GM12801 (cell line): ENCODE results near the gene TPRA1.

ENCODE experiments used
- CTCF ChIP-seq: IDR thresholded peaks from one replicate; pipeline ENCODE4 v1.5.1; 2011; ENCODE audit warnings: control low read depth; ENCODE audit not compliant: insufficient read length; ENCODE audit errors: extremely low read depth

Gene TPRA1

DNA sequence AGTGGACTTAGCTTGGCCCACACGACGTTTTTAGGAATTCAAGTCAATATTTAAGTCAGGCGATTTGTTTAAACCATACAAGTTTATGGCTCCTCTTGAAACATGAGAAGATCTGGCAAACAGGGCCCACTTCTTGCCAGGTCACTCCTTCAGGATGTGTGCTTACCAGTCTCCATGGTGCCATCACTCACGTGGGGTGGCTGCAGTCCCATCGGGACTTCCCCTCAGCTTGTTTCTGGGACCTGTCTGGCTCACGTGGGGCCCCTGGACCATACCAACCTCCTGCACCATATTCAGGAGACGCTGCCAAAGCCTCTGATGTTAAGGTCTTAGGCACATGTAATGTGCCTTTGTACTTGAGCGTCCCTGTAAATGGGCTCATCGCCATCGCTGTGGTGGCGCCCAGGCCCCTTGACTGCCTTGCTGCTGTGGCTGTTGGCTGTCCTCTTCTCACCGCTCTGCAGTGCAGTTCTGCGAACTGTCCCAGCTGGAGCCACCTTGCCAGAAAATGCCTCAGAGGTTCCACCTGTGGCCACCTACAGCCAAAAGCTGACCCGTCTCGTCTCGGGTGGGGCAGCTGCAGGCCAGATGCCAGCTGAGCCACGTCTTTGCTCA, 16.6 kb upstream of the TPRA1 start:
- TF ChIP-seq CTCF = no peak

- TF ChIP-seq CTCF = no peak
Measured at GRCh38 chr3:127606086-127606805, 15.7 kb upstream of the TPRA1 start.

DNA sequence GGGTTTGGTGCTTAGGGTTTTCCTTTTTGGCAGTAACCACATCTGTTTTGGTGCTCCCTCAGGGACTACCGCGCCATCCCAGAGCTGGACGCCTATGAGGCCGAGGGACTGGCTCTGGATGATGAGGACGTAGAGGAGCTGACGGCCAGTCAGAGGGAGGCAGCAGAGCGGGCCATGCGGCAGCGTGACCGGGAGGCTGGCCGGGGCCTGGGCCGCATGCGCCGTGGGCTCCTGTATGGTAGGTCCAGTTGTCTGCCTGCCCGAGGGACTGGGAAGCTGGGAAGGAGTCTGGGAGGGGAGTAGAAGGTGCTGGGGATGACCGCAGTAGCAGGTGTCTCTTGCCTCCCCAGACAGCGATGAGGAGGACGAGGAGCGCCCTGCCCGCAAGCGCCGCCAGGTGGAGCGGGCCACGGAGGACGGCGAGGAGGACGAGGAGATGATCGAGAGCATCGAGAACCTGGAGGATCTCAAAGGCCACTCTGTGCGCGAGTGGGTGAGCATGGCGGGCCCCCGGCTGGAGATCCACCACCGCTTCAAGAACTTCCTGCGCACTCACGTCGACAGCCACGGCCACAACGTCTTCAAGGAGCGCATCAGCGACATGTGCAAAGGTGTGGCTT, 14.1 kb upstream of the TPRA1 start:
- TF ChIP-seq CTCF = no peak

GRCh38 chr3:127604035-127604434, 13.5 kb upstream of the TPRA1 start:
- no peak for TF ChIP-seq CTCF

- TF ChIP-seq CTCF = no peak
Measured at GRCh38 chr3:127600749-127601456, 10.4 kb upstream of the TPRA1 start.

- no peak for TF ChIP-seq CTCF
Measured at GRCh38 chr3:127598841-127599570, 8.5 kb upstream of the TPRA1 start.
